ENCODE data around the gene RHOBTB3.
A peak's percentile ranks its signal among the peaks of the same experiment; 100 is the strongest.
"Not testable (repeated sequence)": the region's sequence is repeated elsewhere in the genome, so short reads cannot be mapped to it uniquely, and the experiment has no call there.

The RHOBTB3 gene, protein sequence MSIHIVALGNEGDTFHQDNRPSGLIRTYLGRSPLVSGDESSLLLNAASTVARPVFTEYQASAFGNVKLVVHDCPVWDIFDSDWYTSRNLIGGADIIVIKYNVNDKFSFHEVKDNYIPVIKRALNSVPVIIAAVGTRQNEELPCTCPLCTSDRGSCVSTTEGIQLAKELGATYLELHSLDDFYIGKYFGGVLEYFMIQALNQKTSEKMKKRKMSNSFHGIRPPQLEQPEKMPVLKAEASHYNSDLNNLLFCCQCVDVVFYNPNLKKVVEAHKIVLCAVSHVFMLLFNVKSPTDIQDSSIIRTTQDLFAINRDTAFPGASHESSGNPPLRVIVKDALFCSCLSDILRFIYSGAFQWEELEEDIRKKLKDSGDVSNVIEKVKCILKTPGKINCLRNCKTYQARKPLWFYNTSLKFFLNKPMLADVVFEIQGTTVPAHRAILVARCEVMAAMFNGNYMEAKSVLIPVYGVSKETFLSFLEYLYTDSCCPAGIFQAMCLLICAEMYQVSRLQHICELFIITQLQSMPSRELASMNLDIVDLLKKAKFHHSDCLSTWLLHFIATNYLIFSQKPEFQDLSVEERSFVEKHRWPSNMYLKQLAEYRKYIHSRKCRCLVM

DNA sequence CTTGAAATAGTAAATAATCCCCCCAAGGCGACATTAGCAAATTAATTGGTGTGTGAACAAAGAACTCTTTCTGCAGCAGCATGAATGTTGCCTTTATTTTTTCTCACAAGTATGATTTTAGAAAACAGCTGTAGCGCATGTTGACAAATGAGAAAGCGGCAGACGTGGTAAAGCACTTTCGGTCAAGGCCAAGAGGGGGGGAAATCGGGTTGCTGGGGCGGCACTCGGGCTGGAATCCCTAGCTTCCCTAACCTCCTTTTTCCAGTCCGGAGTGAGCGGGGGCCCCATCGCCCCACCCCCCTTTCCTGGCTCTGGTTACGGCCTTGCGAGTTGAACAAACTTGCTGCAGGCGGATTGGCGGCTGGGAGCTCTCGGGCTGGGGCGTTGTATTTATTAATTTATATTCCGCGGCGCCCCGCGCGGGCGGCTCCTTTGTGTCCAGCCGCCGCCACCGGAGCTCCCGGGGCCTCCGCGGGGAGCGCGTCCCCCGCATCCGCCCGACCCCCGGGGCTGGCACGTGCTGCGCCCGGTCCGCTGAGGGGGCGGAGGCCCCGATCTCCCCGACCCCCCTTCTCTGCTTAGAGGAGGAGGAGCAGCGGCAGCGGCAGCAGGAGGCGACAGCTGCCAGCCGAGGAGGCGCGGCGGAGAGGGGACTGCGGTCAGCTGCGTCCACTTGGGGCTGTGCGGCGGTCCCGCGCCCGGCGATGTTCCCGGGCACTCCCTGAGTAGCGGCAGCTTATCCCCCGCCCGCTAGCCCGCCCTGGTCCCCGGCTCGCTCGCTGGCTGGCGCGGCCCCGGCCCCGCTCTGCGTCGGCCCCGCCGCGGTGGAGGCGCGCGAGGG is at the start of gene RHOBTB3:
Gene RHOBTB3 (plus strand): TSS at position 607 of the 841 bp plus-strand sequence. CDS start 347 bp downstream, outside the sequence.
- peak; percentile 17 for DNase-seq

DNA sequence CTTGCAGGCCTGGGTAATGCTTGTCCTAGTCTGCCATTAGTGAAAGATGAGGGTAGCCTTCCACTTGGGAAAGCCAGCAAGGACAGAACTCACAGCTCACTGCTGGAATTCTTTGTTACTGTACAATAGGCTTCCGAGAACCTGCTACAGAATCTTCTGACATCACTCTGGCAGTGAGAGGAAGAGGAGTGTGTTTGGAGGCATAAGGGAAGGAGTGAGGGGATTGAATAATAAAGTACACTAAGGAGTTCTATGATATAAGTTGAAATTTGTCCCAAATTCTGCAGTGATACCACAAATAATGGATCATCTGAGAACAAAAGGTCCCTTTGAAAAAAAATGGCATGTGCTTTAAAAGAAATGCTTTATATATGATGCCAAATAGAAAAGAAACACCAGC is 48.2 kb upstream of the RHOBTB3 start, which contains the start of gene SPATA9:
Gene SPATA9 (minus strand): TSS at position 101 of the 400 bp plus-strand sequence. CDS start 137 bp downstream, outside the sequence.
- DNase-seq = no peak

DNA sequence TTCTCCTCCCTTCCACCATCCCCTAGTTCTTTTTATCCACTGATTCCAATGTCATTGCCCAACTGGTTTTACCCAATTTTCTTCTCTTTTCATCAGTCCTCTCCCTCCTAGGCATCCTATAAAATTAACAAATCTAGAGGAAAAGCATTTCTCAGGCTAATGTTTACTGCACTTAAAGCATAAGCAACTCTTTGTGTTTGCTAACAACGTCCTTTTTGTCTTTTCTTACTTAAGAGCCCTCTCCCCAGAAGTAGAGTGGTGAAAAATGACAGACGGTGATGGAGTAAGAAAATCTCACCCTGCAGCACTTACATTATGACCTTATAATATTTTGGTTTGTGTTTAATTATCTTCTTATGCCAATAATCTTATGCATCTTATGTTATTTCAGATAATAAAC is 46.8 kb upstream of the RHOBTB3 start:
- DNase-seq = no peak

DNA sequence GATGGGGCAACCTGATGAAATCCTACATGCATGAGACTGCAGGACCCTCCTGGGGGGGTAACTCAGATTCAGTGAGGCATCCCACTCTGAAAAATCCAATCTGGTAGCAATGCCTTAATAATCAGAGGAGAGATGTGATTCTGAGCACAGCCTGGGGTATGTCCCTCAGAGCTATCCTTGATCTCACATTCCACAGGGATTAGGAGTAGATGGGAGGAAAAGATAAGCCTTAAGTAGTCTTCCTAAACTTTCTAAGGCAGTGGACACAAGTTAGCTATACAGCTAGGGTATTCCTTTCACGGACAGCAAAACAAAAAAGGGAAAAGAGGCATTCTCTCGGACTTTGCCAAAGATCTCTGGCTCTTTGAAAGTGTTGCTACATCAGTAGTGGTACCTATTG is 44.5 kb upstream of the RHOBTB3 start:
- DNase-seq = no peak

DNA sequence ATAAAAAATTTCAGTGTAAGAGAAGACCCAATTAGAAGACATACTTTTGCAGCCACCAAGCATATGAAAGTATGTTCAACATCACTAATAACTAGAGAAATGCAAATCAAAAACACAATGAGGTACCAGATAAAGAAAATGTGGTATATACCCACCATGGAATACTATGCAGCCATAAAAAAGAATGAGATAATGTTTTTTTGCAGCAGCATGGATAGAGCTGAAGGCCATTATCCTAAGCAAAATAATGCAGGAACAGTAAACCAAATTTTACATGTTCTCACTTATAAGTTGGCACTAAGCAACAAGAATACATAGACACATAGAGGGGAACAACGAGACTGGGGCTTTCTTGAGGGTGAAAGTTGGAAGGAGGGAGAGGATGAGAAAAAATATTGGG is 41.5 kb upstream of the RHOBTB3 start:
- no peak for DNase-seq

DNA sequence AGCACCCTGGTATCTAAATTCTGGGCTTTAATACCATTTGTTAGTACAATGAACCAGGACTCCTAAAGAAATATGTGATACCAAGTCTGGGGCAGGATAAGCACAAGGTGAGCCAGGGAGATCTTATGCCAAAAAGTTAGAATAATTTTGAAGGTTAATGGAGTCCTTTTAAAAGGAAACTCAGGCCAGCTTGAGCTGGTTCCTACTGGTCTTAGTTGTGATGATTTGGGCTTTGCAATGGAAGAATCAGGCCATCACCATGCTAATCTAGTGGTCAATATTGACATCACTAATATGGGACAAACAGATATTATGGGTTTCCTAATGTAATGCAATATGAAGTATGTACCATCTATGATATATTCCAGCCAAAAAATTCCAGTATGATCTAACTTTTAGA is 40.8 kb upstream of the RHOBTB3 start:
- no peak for DNase-seq

DNA sequence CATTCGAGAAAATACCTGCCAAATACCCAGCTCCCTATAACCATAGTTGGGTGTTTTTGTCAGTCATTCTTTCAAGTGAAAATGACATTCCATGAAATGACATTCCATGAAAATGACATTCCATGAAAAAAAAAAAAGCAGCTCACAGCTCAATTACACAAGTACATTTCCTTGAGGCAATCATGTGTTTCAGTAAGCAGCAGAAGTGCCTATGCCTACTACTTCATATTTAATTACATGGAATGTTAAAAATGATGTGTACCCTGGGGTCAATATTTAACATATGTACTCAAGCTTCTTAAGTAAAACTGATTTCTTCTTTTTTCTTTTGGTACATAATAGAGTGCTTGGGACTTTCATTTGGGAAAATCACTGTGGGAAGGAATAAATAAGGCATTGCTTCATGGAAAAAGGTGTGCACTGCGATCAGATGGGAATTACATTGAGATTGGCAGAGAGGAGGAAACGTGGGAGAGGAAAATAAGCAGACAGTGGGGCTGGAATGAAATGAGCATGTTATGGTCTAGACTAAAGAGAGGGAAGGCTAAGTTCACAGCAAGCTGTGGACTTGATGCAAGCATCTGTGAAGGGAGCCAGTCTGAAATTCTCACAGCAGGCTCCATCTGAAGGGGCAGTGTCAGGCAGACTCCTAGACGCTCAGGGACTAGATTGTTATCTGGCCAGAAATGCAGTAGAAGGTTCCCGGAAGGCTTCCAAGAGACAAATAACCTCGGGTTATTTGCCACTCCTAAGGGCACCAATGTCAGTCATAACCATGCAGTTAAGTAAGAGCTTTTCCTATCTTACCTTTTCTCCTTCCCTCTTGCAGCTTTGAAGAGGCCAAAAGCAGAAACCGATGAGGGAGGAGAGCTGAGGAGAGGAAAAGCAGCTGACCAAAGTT is 33.1 kb upstream of the RHOBTB3 start:
- no peak for DNase-seq

DNA sequence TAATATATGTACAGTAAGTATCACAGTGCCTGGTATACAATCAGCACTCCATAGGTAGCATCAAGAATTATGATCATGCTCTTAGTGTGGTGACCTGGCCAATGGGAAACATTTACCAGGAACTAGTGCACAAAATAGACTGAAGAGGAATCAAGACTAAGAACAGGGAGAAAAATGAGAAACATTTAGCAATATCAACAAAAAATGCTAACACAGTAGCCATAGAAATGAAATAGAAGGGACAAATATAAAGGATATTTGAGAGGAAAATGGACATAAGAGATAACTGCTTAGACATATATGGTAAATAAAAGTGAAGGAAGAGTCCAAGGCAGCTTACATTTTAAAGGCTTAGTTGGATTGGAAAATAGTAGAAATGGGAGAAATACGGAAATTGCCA is 31.8 kb upstream of the RHOBTB3 start:
- DNase-seq = no peak

DNA sequence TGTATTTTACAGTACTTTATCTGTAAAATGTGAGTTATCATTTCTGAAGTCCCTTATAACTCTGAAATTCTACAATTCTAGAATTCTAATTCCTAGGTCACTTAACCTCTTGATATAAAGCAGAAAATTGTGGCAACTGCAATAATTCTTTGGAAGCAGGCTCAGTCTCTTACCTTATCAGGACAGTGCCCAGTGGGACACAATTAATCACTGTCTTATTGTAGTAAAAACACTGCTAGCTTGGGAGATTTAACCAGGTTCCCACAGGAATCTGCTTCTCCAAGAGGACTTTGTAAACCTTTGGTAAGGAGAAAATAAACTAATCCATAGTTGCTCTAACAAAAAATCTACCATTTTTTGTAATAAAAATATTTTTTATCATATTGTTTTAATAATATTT is 30.1 kb upstream of the RHOBTB3 start:
- DNase-seq = no peak

DNA sequence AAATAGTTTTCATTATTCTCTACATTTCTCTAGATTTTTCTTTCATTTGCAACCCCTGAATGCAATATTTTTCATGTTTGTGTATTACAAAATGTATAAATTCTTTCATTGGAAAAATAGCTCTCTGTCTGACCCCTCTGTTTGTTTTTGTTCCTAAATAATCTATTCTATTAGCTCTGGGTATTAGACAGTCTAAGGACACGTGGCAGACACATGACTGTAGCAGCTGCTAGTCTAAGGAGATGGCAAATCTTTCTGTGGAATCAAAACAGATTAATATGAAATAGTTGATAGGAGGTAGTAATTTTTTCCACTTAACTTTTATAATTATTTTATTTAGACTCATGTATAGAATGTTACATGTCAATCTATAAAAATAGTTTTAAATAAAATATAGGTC is 27.0 kb upstream of the RHOBTB3 start:
- no peak for DNase-seq

DNA sequence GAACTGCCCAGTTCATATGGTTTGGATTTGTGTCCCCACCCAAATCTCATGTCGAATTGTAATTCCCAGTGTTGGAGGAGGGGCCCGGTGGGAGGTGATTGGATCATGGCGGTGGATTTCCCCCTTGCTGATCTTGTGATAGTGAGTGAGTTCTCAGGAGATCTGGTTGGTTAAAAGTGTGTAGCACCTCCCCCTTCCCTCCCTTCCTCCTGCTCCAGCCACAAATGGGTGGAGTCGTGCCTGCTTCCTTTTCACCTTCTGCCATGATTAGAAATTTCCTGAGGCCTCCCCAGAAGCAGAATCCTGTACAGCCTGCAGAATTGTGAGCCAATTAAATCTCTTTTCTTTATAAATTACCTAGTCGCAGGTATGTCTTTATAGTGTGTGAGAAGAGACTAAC is 24.9 kb upstream of the RHOBTB3 start:
- not testable (repeated sequence) for DNase-seq

DNA sequence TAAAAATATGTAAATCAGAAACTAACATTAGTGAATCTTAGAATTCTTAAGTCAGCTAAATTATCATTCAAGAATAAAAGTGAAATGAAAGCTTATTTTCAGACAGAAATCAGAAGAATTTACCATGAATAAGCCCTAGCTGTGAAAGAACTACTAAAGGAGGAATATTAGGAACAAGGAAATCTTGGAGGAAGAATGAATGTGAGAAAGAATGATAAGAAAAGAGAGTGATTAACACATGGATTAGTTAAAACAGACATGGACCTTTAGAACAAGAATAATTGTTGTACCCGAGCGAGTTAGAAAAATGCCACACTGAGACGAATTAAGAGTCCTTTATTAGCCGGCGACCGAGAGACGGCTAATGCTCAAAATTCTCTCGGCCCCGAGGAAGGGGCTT is 24.1 kb upstream of the RHOBTB3 start:
- no peak for DNase-seq

DNA sequence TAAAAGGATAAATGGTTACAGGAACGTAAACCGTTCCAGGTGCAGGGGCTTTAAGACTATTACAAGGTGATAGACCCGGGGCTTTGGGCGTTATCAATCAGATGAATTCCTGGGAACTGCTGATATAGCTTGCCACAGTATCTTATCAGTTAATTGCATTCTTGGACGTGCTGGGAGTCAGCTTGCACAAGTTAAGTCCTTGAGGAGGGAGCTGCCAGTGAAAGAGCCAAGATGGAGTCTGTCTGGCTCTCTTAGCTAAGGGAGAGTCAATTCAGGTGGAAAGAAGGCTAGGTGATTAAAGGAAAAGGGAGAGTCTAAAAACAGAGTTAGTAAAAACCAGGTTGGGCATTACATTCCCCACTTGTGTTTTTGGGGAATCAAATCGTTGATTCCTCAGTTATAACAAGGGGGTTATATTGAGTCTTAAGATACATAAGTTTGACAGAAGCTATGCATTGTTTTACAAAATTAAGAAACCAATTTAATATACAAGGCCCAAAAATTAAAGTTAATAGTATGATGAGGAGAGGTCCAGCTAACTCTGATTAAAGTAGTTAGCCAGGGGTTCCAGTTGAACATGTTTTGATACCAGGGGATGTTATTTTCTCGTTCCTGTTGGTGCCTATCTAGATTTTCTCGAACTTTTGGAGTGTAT is 23.5 kb upstream of the RHOBTB3 start:
- DNase-seq = not testable (repeated sequence)

DNA sequence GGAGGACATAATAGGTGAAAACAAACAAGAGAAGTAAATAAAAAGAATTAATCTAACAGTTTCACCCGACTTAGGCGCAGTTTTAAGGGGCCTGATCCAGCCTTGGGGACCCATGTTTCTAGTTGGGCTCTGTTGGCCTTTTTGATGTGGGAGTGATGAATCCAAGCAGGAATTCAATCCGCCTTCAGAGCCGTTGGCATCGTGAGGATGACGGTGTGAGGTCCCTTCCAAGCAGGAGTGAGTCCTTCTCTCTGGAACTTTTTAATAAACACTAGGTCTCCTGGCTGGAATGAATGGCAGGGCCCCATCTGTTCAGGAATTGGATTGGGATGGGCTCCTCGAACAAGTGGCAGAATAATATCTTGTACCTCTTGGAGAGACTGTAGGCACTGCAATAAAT is 22.3 kb upstream of the RHOBTB3 start:
- DNase-seq = no peak

DNA sequence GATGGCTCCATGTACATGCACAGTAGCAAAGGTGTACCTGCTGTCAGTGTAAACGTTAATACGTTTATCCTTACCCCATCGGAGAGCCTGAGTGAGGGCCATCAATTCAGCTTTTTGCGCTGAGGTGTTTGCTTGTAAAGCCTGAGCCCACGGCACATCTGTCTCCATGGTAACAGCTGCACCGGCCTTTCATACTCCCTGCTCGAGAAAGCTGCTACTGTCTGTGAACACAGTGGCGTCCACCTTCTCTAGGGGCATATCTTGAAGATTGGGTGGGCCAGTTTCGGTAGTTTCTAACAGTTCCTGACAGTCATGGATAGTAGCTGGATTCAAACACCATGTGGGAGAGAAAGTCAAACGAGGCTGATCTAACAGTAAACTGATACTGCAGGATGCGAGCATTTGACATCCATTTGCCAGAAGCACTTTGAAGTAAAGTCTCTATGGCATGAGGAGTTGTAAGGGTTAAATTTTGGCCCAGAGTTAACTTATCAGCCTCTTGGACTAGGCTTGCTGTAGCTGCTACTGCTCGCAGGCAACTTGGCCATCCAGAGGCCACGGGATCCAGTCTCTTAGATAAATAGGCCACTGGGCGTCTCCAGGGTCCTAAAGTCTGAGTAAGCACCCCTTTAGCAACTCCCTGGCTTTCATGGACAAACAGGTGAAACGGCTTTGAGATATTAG is 21.0 kb upstream of the RHOBTB3 start:
- no peak for DNase-seq

DNA sequence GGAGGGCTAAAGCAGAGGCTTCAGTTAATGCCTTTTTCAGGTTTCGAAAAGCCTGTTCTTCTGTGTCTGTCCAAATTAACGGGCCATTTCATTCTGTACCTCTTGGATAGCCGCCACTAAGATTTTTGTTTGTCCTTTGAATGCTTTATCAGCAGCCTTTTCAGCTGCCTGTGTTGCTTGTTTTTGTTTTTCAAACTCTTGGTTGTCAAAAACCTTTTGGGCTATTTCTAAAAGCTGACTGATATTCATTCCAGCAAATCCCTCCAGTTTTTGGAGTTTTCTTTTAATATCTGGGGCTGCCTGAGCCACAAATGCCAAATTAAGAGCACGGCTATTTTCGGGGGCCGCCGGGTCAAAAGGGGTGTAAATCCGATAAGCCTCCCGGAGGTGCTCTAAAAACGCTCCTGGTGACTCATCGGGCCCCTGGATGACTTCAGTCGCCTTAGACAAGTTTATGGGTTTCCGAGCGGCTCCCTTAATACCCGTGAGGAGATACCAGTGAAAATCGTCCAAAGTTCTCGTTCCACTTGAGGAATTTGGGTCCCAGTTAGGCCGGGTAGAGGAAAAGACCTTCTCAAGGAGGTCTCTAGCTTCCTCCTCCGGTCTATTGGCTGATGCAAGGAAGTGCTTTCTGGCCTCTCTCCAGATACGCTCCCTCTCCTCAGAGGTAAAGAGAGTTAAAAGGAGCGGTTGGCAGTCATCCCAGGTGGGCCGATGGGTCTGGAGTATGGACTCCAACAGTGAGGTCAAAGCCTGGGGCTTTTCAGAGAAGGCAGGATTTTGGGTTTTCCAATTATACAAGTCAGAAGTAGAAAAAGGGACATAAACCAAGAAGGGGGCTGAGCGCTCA is 20.3 kb upstream of the RHOBTB3 start:
- DNase-seq = not testable (repeated sequence)

DNA sequence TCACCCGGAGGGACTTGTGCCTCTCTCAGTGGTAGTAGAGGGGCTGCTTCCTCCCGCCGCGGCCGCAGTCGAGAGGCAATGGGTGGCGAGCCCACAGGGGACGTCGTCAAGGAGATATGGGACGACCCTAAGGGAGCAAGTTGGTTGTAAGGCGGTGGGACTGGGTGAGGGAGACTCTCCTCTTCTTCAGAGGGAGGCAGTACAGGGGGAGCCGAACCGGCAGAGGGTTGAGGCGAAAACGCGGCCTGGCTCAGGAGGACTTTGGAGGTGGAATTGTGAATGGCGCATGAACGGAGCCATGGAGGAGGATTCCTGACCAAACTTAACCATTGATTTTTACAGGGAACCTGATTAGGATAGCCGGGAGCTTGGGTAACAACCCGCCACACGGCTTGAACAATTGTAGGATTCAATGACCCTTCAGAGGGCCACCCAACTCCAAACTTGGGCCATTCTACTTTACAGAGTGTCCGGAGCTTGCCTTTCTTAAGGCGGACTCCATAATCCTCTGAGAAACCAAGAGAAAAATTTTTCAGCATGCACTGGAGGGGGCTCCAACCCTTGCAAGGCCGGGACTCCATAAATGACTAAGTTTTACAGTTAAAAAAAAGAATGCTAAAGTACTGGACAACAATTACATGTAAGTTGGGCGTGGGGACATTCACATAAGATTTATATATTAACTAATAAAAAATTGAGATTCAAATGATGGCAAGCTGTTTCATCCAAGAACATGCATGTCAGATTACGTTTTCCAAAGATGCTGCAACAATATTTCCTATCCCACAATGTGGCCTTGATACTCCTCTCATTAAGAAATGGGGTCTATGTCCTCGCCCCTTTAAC is 19.4 kb upstream of the RHOBTB3 start:
- DNase-seq = no peak

DNA sequence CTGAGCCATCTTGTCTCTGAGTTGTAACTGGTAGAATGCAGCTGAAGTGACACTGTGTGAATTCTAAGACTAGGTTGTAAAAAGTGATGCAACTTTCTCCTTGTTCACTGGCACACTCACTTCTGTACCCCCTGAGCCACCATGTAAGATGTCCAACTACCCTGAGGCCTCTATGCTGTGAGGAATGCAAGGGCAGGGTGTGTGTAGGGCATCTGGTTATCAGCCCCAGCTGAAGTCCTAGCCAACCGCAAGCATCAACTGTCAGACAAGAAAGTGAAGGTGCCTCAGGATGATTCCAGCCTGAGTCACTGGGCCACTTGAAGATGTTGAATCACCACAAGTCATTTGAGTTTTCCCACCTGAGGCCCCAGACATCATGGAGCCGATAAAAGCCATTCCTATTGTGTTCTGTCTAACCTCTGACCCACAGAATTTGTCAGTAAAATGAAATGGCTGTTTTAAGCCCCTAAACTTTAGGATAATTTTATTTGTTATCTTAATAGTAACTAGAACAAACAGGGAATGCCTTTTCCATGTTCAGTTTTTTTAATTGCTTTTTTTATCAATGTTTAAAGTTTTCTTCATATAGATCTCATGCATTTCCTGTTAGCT is 18.7 kb upstream of the RHOBTB3 start:
- DNase-seq = peak; percentile 70

DNA sequence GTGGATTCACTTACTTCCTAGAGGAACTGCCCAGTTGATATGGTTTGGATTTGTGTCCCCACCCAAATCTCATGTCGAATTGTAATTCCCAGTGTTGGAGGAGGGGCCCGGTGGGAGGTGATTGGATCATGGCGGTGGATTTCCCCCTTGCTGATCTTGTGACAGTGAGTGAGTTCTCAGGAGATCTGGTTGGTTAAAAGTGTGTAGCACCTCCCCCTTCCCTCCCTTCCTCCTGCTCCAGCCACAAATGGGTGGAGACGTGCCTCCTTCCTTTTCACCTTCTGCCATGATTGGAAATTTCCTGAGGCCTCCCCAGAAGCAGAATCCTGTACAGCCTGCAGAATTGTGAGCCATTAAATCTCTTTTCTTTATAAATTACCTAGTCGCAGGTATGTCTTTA is 17.9 kb upstream of the RHOBTB3 start:
- DNase-seq = not testable (repeated sequence)

All from activated CD4-positive, alpha-beta T cell treated with anti-CD3 and anti-CD28 coated beads, Interleukin-2, amount 50 U/mL, for 16 hours (primary cell).